22Rv1 (cell line): Measurements from ENCODE around the gene RPF1.

Experiments
- ZFX ChIP-seq: fragments of 450-650 bp; IDR thresholded peaks from 2 replicates; pipeline ENCODE4 v1.6.1; 2017; ENCODE audit warnings: antibody characterized with exemption, borderline replicate concordance
- TF ChIP-seq, protein P1 (sequence below): fragments of 450-650 bp; IDR thresholded peaks from 2 replicates; pipeline ENCODE4 v1.5.1; 2017; ENCODE audit warnings: mild to moderate bottlenecking

DNA sequence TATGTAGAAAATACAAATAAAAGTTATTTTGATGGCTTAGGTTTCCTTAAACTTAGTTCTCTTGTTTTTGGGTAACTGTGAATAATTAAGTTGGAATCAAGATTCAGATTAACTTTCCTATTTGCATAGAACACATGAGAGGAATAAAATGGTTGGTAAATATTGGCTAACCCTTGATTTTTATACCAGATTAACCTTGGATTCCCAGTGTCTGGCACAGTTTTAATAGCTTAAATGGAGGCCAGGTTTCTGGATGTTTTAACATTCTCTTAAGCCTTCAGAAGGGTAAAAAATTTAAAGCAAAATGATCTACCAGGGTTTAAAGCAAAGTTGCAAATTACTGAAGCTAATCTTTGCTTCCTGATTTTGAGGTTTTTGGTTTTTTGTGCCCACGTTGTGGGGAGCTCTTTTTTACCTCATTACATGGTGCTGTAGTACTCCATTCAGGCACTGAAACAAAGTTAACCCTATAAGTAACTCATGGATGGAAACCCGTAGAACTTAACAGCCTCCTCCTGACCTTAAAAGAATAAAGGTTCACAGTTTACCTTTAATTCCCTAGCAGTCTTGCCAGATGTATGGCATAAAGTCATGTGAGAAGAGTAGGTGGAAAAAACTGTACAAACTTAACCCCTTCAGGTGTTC, 18.7 kb downstream of the RPF1 start:
- TF ChIP-seq, protein P1, sequence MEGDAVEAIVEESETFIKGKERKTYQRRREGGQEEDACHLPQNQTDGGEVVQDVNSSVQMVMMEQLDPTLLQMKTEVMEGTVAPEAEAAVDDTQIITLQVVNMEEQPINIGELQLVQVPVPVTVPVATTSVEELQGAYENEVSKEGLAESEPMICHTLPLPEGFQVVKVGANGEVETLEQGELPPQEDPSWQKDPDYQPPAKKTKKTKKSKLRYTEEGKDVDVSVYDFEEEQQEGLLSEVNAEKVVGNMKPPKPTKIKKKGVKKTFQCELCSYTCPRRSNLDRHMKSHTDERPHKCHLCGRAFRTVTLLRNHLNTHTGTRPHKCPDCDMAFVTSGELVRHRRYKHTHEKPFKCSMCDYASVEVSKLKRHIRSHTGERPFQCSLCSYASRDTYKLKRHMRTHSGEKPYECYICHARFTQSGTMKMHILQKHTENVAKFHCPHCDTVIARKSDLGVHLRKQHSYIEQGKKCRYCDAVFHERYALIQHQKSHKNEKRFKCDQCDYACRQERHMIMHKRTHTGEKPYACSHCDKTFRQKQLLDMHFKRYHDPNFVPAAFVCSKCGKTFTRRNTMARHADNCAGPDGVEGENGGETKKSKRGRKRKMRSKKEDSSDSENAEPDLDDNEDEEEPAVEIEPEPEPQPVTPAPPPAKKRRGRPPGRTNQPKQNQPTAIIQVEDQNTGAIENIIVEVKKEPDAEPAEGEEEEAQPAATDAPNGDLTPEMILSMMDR, result no peak
- no peak for TF ChIP-seq ZFX
